Measurements from ENCODE around the gene SEZ6L. TPM values are rescaled to one million over a fixed set of nuclear protein-coding genes. Genes with fewer than 3 reads are reported as not detected.

SEZ6L gene
- total RNA-seq, 4 donors from 2014 or later, result under 0.01 TPM; not detected in 3

DNA sequence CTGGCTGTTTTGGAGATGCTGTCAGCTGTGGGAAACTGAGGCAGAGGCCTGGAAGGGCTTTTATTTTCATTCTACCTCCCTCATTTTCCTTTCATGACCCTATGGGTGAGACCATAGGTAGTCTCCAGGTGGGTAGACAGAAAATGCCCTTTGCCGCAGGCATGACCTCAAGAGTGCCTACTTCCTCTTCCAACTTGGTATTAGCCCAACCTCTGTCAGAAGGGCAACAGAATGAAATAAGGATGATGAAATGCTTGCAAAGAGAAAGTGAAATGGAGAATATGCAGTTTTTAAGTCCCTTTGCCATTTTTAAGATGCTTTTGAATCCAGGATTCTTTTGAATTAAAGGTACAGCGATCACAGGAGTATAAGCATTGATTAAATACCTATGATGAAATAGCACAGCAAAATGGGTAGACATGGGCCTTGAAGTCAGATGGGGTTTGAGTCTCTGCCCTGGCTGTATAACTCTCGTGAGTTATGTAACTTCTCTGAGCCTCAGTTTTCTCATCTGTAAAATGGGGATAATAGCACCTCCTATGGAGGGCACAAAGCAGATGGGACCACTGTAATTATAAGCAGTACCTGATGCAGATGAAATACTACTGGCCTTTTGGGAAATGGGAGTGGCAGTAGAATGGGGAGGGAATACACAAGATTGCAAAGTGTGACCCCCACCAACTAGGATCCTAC is 263.5 kb downstream of the SEZ6L start:
- H3K4me1 ChIP-seq, result peaks cover 10 to 35% (median 15%) of the 10 kb centered on the region in 3 donors
- no peak overlapping the region for H3K27ac ChIP-seq
- intact Hi-C loops (cut with DNase I), result no loop called here
- H3K9me3 ChIP-seq, result no peaks in the 10 kb centered on the region
- DNase-seq, result no peak
- H3K36me3 ChIP-seq, result no peaks in the 10 kb centered on the region
- WGBS, 2 donors, result 85% methylated on average over 3 of the region's 3 CpGs
- H3K27me3 ChIP-seq, result peaks cover 0 to 35% (median 0%) of the 10 kb centered on the region in 4 donors
- no peak overlapping the region for H3K4me3 ChIP-seq
- TF ChIP-seq, protein P1, sequence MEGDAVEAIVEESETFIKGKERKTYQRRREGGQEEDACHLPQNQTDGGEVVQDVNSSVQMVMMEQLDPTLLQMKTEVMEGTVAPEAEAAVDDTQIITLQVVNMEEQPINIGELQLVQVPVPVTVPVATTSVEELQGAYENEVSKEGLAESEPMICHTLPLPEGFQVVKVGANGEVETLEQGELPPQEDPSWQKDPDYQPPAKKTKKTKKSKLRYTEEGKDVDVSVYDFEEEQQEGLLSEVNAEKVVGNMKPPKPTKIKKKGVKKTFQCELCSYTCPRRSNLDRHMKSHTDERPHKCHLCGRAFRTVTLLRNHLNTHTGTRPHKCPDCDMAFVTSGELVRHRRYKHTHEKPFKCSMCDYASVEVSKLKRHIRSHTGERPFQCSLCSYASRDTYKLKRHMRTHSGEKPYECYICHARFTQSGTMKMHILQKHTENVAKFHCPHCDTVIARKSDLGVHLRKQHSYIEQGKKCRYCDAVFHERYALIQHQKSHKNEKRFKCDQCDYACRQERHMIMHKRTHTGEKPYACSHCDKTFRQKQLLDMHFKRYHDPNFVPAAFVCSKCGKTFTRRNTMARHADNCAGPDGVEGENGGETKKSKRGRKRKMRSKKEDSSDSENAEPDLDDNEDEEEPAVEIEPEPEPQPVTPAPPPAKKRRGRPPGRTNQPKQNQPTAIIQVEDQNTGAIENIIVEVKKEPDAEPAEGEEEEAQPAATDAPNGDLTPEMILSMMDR (IDR thresholded peaks at IDR 0.05), result no peak
- TF ChIP-seq POLR2A (IDR thresholded peaks at IDR 0.05), result no peak

Small RNA genes within 50 kb of the gene (small RNA-seq; reads per million reads assigned to genes)
- 0 reads per million in 4 donors for gene RNA5SP495
